Hepatocyte (in vitro differentiated cells): ENCODE results near the gene IL2RA. TPM values are rescaled to one million over a fixed set of nuclear protein-coding genes. Genes with fewer than 3 reads are reported as not detected.
"Not testable (repeated sequence)": the region's sequence is repeated elsewhere in the genome, so short reads cannot be mapped to it uniquely, and the experiment has no call there.

ENCODE experiments used
- DNase-seq: peaks from one replicate; pipeline ENCODE4 v3.0.0-alpha.2; 2016; ENCODE audit warnings: low spot score
- H2AFZ ChIP-seq: fragments of 200-600 bp; sonication (generic); 2 replicates; pipeline ENCODE4 v1.6.0; 2016; ENCODE audit warnings: antibody characterized with exemption, mild to moderate bottlenecking
- H3K27ac ChIP-seq: fragments of 200-600 bp; sonication (generic); 2 replicates; pipeline ENCODE4 v1.5.1; 2016; ENCODE audit warnings: mild to moderate bottlenecking
- H3K27me3 ChIP-seq: fragments of 200-600 bp; sonication (generic); 2 replicates; pipeline ENCODE4 v1.6.1; 2016
- H3K36me3 ChIP-seq: fragments of 200-600 bp; sonication (generic); replicated peaks from 2 replicates; pipeline ENCODE4 v1.5.1; 2016; ENCODE audit warnings: low read depth; ENCODE audit not compliant: insufficient read depth
- H3K4me1 ChIP-seq: fragments of 200-600 bp; sonication (generic); 2 replicates; pipeline ENCODE4 v1.5.1; 2016; ENCODE audit warnings: mild to moderate bottlenecking, moderate library complexity; ENCODE audit not compliant: insufficient read depth
- H3K4me2 ChIP-seq: fragments of 200-600 bp; sonication (generic); 2 replicates; pipeline ENCODE4 v1.6.0; 2016
- H3K4me3 ChIP-seq: fragments of 200-600 bp; sonication (generic); 2 replicates; pipeline ENCODE4 v1.5.1; 2016; ENCODE audit warnings: mild to moderate bottlenecking
- H3K79me2 ChIP-seq: fragments of 200-600 bp; sonication (generic); 2 replicates; pipeline ENCODE4 v1.6.0; 2017; ENCODE audit warnings: mild to moderate bottlenecking
- H3K9me2 ChIP-seq: fragments of 200-600 bp; sonication (generic); replicated peaks from 2 replicates; pipeline ENCODE4 v1.6.0; 2017; ENCODE audit warnings: mild to moderate bottlenecking; ENCODE audit not compliant: insufficient read depth
- H3K9me3 ChIP-seq: fragments of 200-600 bp; sonication (generic); 2 replicates; pipeline ENCODE4 v1.5.1; 2016; ENCODE audit warnings: low read depth, mild to moderate bottlenecking
- H4K20me1 ChIP-seq: fragments of 200-600 bp; sonication (generic); 2 replicates; pipeline ENCODE4 v1.6.0; 2016; ENCODE audit warnings: mild to moderate bottlenecking; ENCODE audit not compliant: insufficient read depth, poor library complexity, severe bottlenecking
- CTCF ChIP-seq: fragments of 200-600 bp; sonication (generic); IDR thresholded peaks from 2 replicates; pipeline ENCODE4 v1.5.1; 2016; ENCODE audit warnings: antibody characterized with exemption, mild to moderate bottlenecking; ENCODE audit not compliant: poor library complexity
- EZH2 ChIP-seq: fragments of 200-600 bp; sonication (generic); IDR thresholded peaks from 2 replicates; pipeline ENCODE4 v1.6.1; 2016; ENCODE audit warnings: antibody characterized with exemption, mild to moderate bottlenecking, borderline replicate concordance
- EZH2phosphoT487 ChIP-seq: fragments of 200-600 bp; sonication (generic); IDR thresholded peaks from one replicate; pipeline ENCODE4 v1.6.1; 2018; ENCODE audit warnings: antibody characterized with exemption, mild to moderate bottlenecking, low read depth, moderate library complexity; ENCODE audit not compliant: unreplicated experiment, severe bottlenecking
- WGBS: methylation state at CpG from one replicate; pipeline ENCODE4 v1.1.6; 2016; ENCODE audit warnings: low lambda C conversion rate; ENCODE audit errors: missing lambda C conversion rate; 5-methylcytosine and 5-hydroxymethylcytosine counted together
- polyA plus RNA-seq: library from polyadenylated mRNA; unstranded; fragments of >200 nt; fragmentation: Nextera tagmentation; extraction: Ambion mirVana; gene quantifications from 2 replicates; pipeline ENCODE4 v1.2.1, GENCODE V29; 2016
- total RNA-seq: library from RNA; depleted of rRNA; stranded (reverse); fragments of >200 nt; gene quantifications from 2 replicates; pipeline ENCODE4 v1.2.3, GENCODE V29; 2014

Gene IL2RA
- total and polyA plus RNA-seq, 2 experiments from 2014 or later = not detected

DNA sequence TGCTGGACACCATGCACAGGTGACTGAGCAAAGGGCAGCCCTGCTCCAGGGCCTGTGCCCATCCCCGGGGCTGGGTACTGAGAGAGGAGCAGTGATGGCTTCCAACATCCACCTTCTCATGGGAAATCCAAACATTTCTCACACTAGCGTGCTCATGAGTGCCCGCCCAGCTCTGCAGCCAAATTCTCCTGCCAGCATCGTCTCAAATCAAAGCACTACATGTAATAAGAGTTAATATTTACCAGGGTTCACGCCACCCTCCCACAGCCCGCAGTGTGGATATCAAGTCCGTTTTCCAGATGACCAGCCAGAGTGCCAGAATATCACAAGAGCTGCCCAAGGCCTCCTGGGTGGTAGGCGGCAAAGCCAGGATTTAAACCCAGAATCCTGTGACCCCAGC, 96.9 kb downstream of the IL2RA start:
- Histone ChIP-seq H3K27ac (no peak overlapping the region), H3K4me1 (no peaks in the 10 kb centered on the region), H3K27me3 (no peaks in the 10 kb centered on the region), H3K9me3 (no peaks in the 10 kb centered on the region), H3K36me3 (no peaks in the 10 kb centered on the region), H3K79me2 (no peaks in the 10 kb centered on the region), H3K4me3 (no peak overlapping the region), H3K9me2 (no peaks in the 10 kb centered on the region), H3K4me2 (no peak overlapping the region), H2AFZ (no peak overlapping the region), H4K20me1 (no peaks in the 10 kb centered on the region)
- TF ChIP-seq CTCF (no peak), EZH2 (no peak), EZH2phosphoT487 (no peak)
- DNase-seq = no peak
- WGBS = 87% methylated on average over 8 of the region's 8 CpGs

DNA sequence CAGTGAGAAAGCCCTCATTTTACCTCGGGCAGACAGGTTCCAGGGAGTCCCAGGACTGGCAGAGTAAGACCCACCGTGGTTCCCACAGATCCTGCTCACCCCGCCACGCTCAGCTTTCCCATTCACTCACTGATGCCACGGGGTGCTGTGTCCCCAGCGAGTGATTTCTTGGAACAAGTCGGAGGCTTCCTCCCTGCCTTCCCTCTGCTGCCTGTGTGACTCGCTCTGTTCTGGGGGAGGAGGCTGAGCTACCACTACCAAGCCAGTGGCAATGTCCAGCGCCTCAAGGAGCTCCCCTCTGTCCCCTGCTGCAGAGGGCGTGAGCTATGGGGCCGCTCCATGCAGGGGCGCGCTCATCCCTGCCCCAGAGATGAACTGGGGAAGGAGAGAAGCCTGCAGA, 97.4 kb downstream of the IL2RA start:
- Histone ChIP-seq H3K4me2 (no peak overlapping the region), H3K36me3 (no peaks in the 10 kb centered on the region), H3K27ac (no peak overlapping the region), H3K4me3 (no peak overlapping the region), H3K27me3 (no peaks in the 10 kb centered on the region), H2AFZ (no peak overlapping the region), H3K4me1 (no peaks in the 10 kb centered on the region), H3K79me2 (no peaks in the 10 kb centered on the region), H4K20me1 (no peaks in the 10 kb centered on the region), H3K9me3 (no peaks in the 10 kb centered on the region), H3K9me2 (no peaks in the 10 kb centered on the region)
- DNase-seq = no peak
- no peak for TF ChIP-seq CTCF
- TF ChIP-seq EZH2 = no peak
- TF ChIP-seq EZH2phosphoT487 = no peak
- 91% methylated on average over 13 of the region's 13 CpGs for WGBS

DNA sequence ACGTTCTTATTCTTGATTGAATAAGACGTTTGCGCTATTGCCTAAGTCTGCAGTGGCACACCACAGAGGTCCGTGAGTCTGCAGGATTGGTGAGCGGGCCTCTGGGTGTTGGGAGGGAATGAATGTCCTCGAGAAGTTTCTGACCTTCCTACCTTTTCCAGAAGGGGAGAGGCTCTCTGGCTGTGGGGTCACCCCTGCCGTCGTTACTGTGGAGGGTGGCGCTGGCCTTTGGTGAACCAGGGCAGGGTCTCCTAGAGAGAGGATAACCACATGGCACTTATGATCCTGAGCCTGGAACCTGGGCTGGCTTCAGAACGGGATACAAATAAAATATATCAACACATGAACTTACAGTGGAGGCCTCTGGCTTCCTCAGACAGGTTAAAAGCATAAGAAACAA, 98.6 kb downstream of the IL2RA start:
- H2AFZ ChIP-seq = no peak overlapping the region
- WGBS = 88% methylated on average over 10 of the region's 10 CpGs

DNA sequence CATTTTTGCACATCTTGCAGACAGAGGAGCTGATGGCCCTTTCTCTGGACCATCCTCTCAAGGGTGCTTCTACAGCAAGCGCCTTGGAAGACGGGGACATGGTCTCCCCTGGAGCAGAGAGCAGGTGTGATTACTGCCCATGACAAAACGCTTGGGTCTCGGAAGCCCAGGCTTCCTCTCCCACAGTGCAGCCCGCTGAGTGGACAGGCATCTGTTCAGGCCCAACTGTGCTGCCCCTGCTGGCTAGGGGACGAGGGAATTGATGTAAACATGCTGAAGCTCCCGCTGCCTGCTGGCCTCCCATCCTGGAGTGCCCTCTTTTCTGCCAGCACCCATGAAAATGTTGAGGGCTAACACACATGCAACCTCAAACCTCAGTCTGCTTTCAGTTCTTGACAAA, 99.1 kb downstream of the IL2RA start:
- DNase-seq = no peak
- Histone ChIP-seq H3K9me2 (no peaks in the 10 kb centered on the region), H3K4me3 (no peak overlapping the region), H3K27ac (no peak overlapping the region), H2AFZ (no peak overlapping the region), H4K20me1 (no peaks in the 10 kb centered on the region), H3K36me3 (no peaks in the 10 kb centered on the region), H3K27me3 (no peaks in the 10 kb centered on the region), H3K9me3 (no peaks in the 10 kb centered on the region), H3K4me2 (no peak overlapping the region), H3K79me2 (no peaks in the 10 kb centered on the region), H3K4me1 (no peaks in the 10 kb centered on the region)
- no peak for TF ChIP-seq EZH2
- no peak for TF ChIP-seq EZH2phosphoT487
- TF ChIP-seq CTCF = no peak
- WGBS = 68% methylated on average over 7 of the region's 7 CpGs

More for the DNA sequence above, 98.6 kb downstream of the IL2RA start:
- Histone ChIP-seq H3K27ac (no peak overlapping the region), H3K36me3 (no peaks in the 10 kb centered on the region), H3K9me3 (no peaks in the 10 kb centered on the region), H3K4me1 (no peaks in the 10 kb centered on the region), H3K4me3 (no peak overlapping the region), H3K9me2 (no peaks in the 10 kb centered on the region), H3K79me2 (no peaks in the 10 kb centered on the region), H3K4me2 (no peak overlapping the region), H3K27me3 (no peaks in the 10 kb centered on the region), H4K20me1 (no peaks in the 10 kb centered on the region)
- DNase-seq = no peak
- TF ChIP-seq EZH2phosphoT487 = no peak

DNA sequence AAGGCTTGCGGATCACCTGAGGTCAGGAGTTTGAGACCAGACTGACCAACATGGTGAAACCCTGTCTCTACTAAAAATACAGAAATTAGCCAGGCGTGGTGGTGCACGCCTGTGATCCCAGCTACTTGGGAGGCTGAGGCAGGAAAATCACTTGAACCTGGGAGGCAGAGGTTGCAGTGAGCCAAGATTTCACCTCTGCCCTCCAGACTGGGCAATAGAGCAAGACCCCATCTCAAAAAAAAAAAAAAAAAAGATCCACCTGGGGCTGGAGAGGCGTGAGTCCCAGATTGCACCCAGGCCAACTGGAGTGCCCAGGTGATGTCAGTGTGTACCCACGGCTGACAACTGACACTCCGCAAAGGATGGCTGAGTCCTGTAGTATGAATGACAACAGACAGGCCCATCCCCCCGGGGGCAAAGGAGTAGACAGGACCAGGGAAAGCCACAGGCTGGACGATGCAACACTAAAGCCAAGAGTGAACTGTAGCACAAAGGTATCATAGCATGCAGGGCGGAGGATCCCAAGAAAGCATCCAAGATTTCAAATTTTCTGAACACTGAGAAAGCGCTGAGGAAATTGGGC, 99.7 kb downstream of the IL2RA start:
- H3K4me3 ChIP-seq, H3K4me1 ChIP-seq, H2AFZ ChIP-seq, H3K79me2 ChIP-seq, H3K9me3 ChIP-seq, H4K20me1 ChIP-seq, H3K36me3 ChIP-seq, H3K27ac ChIP-seq, H3K9me2 ChIP-seq, H3K27me3 ChIP-seq, DNase-seq, H3K4me2 ChIP-seq: not testable (repeated sequence)
- 95% methylated on average over 10 of the region's 10 CpGs for WGBS
